ENCODE measurements around the gene STAC2.
A peak's percentile ranks its signal among the peaks of the same experiment; 100 is the strongest.
"Not testable (repeated sequence)": the region's sequence is repeated elsewhere in the genome, so short reads cannot be mapped to it uniquely, and the experiment has no call there.

The STAC2 gene, protein sequence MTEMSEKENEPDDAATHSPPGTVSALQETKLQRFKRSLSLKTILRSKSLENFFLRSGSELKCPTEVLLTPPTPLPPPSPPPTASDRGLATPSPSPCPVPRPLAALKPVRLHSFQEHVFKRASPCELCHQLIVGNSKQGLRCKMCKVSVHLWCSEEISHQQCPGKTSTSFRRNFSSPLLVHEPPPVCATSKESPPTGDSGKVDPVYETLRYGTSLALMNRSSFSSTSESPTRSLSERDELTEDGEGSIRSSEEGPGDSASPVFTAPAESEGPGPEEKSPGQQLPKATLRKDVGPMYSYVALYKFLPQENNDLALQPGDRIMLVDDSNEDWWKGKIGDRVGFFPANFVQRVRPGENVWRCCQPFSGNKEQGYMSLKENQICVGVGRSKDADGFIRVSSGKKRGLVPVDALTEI

GRCh38 chr17:39225308-39225958 lies at the start of gene STAC2:
Gene STAC2, minus strand, starts transcription at chr17:39225945. Its CDS starts 443 bp downstream, at chr17:39225502.
- DNase-seq: no peak

GRCh38 chr17:39271546-39271945 lies 45.8 kb upstream of the STAC2 start:
- no peak for DNase-seq

GRCh38 chr17:39270923-39271322 lies 45.2 kb upstream of the STAC2 start:
- DNase-seq: no peak

DNA sequence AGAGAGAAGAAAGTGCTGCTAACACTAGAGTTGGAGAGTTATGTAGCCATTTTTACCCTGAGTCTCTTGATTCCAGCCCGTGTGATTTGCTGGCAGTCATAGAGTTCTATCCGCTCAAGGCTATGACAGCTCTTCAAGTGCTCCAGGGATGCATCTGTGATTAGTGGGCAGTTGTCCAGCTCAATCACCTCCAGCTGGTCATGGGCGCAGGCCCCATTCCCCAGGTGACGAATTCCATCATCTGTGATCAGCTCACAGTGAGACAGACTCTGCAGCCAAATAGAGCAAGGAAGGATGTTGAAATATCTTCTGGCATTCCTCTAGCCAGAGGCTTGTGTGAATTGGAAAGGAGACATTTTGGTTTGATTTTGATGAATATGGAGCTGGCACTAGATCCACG lies 38.4 kb upstream of the STAC2 start:
- peak; percentile 64 for DNase-seq

- DNase-seq: no peak
These were observed 35.5 kb upstream of the STAC2 start for GRCh38 chr17:39261286-39261685.

DNA sequence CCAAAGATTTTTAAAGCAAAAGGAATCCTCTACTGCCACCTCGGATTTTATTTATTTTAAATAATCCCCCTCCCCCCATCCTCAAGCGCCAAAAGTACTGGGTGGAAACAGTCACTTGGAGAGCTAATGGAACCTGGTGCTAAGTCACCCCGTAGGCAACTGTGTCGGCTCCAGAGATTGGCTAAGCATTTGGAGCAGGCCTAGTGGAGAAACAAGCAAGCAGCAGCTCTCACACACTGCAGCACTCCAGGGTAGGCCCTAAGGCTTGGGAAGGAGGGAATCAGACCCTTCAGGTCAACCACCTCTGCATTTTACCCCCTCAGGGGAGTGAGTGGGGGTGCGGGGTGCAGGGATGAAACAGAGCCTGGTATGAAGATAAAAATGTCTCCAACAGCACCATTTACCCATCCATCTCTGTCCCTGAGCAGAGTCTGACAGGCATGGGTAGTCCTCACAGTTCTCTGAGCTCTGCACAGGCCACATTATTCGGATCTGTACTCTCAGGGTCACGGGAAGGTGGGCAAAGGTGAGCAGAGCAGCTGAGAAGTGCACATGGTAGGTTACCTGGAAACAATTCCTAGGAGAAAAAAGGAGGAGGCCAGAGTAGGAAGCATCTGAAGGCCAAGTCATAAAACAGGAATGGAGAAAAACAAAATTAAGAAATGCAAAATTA lies 27.2 kb upstream of the STAC2 start:
- DNase-seq: no peak

GRCh38 chr17:39251997-39252396 lies 26.3 kb upstream of the STAC2 start:
- DNase-seq: no peak

DNA sequence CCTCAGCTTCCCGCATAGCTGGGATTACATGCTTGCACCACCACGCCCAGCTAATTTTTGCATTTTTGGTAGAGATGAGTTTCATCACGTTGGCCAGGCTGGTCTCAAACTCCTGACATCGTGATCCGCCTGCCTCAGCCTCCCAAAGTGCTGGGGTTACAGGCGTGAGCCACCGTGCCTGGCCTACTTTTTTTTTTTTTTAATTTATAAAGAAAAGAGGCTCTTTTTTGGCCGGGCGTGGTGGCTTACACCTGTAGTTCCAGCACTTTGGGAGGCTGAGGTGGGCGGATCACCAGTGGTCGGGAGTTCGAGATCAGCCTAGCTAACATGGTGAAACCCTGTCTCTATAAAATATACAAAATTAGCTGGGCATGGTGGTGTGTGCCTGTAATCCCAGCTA lies 24.3 kb upstream of the STAC2 start:
- DNase-seq: not testable (repeated sequence)

- DNase-seq: no peak
These were observed 20.5 kb upstream of the STAC2 start for GRCh38 chr17:39246274-39246673.

DNA sequence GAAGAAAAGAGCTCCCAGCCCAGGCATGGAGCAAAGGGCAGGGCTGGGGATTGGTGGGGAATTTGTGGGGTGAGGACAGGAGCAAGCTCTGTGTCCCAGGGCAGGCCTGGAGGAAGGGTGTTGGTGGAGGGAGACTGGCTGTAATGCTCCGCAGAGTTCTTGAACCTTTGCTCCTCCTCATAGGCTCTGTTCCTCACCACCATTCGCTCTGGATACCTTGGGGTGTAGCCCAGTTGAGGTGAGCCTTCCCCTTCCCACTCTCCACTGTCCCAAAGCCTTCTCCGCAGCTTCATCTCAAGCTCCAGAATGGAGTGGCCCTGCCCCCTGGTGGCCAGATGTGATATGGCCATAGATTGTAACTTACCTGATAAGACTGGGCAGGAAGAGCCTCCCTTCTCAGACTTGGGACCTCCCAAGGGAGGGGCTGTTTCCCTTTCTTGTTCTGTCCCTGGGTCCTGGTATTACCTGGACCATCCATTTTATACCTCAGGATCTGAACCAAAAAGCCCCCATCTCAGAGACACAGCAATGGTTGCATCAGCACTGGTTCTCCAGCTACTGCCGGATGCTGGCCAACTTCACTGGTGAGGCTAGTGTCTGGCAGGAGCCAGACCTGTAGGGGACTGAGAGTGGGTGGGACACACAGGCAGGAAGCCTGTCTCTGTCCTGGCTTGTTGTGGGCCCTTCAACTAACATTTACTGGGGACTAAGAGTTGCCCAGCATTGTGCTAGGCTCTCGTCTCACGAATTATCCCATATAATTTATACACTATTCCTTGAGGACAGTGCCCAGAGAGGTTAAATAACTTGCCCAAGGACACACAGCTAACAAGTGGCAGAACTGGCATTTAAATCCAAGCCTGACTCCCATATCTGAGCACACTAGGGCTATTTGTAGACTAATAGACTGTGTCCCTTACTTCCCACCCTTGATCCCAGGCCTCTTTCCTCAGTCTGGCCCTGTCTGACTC lies 19.1 kb upstream of the STAC2 start:
- peak; percentile 89 for DNase-seq

DNA sequence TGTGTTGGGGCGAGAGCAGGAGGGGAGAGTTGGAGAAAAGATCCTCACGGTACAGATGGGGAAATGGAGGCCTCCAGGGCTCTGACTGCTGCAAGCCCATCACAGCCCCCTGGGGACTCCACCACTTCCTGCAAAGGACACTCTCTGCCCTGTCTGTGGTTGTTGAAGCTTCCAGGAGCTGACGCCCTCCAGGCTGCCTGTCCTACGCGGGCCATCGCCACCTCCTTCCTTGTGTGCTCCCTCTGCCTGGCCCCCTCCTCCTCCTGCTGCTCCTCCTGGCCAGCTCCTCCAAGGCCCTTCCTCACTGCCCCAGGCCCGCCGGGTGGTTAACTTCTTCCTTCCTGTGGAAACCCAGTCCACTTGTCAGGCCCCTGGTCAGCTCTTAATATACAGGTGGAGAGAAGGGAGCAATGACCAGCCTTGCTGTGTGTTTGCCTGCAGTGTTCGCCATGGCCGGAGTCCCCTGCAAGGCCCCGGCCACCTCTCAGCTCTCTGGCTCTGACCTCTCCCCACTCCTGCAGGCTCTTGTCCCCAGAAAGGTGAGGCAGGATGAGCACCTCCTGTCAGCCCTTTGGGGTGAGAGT lies 18.4 kb upstream of the STAC2 start:
- DNase-seq: peak; percentile 55

DNA sequence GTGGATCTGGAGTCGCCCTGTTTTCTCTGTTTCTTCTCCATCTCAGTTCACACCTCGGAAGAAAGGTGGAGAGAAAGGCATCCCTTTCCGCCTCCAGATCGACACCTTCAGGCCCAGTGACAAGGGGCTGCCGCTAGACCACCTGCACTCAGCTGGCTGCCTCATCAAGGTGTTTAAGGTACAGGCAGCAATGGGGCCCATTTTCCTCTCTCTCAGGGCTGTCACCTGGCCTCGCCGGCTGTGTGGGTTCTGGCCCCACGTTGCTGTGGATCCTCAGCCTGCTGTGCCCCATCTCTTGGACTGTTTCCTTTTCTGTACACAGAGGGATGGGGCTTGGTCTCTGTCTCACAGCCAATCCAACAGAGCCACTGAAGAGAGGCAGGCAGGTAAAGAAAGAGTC lies 17.4 kb upstream of the STAC2 start:
- no peak for DNase-seq

GRCh38 chr17:39240631-39241030 lies 14.9 kb upstream of the STAC2 start:
- no peak for DNase-seq

DNA sequence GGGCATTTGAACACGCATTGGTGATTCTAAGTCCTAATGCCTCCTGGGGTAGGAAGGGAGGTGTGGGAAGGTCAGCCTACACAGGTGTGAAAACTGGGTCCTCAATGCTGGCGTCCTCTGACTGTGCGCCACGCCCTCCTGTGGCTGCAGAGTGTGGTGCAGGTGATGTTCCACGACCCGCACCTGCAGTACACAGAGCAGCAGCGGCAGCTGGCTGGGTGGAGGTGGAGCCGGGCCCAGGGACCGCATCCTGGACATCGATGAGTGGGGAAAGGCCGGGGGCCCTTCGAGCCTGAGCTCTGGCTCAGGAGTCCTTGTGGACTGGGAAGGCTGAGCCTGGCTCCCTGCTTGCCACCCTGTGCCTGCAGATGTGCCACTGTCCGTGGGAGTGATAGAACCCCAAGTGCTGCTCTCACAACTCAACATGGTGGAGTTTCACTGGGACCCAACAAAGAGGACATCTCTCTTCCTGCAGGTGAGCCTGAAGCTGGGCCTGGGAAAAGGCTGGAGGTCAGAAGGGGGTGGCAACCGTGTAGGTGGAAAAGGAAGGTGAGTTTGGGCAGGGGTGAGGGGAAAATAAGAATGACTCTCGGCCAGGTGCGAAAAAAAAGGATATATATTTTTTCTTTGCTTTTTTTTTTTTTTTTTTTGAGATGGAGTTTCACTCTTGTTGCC lies 14.0 kb upstream of the STAC2 start:
- no peak for DNase-seq

DNA sequence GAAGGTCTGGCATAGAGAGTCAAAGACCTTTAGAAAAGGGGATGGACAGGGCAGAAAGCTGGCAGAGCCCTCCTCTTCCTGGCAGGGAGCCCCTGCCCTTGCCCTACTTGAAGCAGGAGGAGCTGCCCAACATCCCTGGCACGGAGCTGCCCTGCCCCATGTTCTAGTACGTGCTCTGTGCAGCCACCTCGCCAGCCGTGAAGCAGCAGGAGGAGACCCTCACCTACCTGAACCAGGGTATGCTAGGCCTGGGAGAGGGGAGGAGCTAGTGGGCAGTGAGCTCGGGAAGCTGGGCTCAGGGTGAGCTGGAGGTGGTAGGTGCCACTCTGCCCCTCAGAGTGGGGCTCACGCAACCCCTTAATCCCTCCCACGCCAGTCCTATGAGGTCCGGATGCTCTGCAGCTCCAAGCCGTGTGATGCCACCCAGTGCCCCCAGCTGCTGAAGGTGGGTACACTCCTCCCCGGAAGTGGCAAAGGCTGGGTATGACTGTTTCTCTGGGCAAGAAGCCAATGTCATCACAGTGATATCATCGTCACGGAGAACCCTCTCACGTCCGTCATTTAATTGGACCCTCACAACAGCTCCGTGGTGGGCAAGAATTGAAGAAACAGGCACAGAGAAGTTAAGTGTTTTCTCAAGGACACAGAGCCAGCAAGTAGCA lies 12.7 kb upstream of the STAC2 start:
- no peak for DNase-seq

DNA sequence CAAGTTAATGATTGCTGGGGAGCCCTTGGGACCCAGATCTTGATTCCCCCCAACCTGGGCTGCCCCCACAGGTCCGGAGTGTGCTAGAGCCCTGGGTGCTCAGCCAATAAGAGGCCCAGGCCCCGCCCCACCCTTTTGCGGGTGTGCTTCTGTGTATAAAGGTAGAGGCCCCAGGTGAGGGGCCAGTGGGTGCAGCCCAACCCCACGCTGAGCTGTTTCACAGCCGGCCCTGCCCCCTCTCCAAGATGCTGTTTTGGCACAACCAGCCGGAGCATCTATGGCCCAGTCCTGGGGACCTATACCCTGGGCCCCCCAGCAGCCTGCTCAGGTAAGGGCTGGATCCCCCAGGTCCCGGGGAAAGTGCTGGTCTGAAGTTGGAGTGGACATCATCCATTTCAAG lies 11.8 kb upstream of the STAC2 start:
- DNase-seq: no peak

DNA sequence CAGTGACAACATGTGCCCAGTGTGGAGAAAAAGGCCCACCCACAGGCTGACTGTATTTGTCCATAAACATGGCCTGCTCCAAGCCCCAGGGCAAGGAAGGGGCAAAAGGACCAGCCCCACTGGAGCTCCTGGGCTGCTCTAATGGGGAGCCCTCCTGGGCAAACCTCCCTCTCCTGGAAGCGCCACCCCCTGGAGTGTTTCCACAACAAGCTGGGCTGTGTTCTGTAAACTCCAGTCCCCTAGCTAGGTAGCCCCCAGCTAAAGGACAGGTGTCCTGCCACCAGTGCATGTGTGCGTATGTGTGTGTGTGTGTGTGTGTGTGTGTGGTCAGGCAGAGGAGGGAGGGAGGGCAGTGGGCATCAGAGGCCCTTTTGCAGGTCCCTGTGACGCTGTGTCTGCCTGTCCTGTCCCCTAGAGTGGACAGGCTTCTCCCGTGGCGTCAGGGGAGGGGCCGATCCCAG lies 11.3 kb upstream of the STAC2 start:
- DNase-seq: no peak

DNA sequence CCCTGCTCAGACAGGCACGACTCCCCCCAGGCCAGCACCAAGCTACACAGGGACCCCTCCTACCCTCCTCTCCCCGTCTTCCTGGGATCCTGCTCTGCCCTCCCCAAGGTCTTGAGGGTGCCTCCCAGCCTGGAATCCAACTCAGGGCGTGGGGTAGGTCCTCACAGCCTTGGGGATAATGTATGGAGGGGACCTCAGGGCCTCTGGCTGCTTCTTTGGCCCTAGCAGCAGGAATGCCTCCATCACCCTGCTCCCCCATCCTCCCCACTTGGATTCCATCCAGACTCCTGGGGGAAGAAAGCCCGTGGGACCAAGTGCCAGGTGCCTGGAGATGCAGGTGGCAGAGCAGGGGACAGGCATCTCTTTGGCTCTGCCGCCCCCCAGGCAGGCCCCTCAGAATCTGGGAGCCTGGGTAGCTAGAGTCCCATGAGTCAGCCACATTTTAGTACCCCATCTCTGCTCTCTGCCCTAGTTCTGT lies 10.7 kb upstream of the STAC2 start:
- DNase-seq: no peak

GRCh38 chr17:39235555-39236449 lies 10.1 kb upstream of the STAC2 start:
- no peak for DNase-seq

All from femur (tissue), 1 donor.